Measurements from ENCODE around the gene FAM170B.

The FAM170B gene

GRCh38 chr10:49166484-49167400 lies 32.9 kb upstream of the FAM170B start:
- TF ChIP-seq JUND (IDR thresholded peaks at IDR 0.05; ENCODE audit: low read depth): no peak
- in situ Hi-C loops (cut with HindIII; ENCODE audit: low pct_unique_long_range_greater_than_20kb, low sequenced_read_pairs): no loop called here
- no peak for DNase-seq (ENCODE audit: low read depth in 1 of 2, low spot score in 1 of 2)

GRCh38 chr10:49165821-49166483 lies 32.1 kb upstream of the FAM170B start:
- no peak for TF ChIP-seq JUND (IDR thresholded peaks at IDR 0.05; ENCODE audit: low read depth)
- in situ Hi-C loops (cut with HindIII; ENCODE audit: low pct_unique_long_range_greater_than_20kb, low sequenced_read_pairs): no loop called here
- DNase-seq (ENCODE audit: low read depth in 1 of 2, low spot score in 1 of 2): no peak

GRCh38 chr10:49165259-49165658 lies 31.4 kb upstream of the FAM170B start:
- no peak for DNase-seq (ENCODE audit: low read depth in 1 of 2, low spot score in 1 of 2)
- no peak for TF ChIP-seq JUND (IDR thresholded peaks at IDR 0.05; ENCODE audit: low read depth)
- in situ Hi-C loops (cut with HindIII; ENCODE audit: low pct_unique_long_range_greater_than_20kb, low sequenced_read_pairs): no loop called here

- TF ChIP-seq JUND (IDR thresholded peaks at IDR 0.05; ENCODE audit: low read depth): no peak
- in situ Hi-C loops (cut with HindIII; ENCODE audit: low pct_unique_long_range_greater_than_20kb, low sequenced_read_pairs): no loop called here
- peak in 1 of 2 experiments; percentile 43 for DNase-seq (ENCODE audit: low read depth in 1 of 2, low spot score in 1 of 2)
Observed at GRCh38 chr10:49164559-49165188, 30.9 kb upstream of the FAM170B start.

GRCh38 chr10:49163741-49164140 lies 29.9 kb upstream of the FAM170B start:
- in situ Hi-C loops (cut with HindIII; ENCODE audit: low pct_unique_long_range_greater_than_20kb, low sequenced_read_pairs): no loop called here
- DNase-seq (ENCODE audit: low read depth in 1 of 2, low spot score in 1 of 2): no peak
- TF ChIP-seq JUND (IDR thresholded peaks at IDR 0.05; ENCODE audit: low read depth): no peak

- in situ Hi-C loops (cut with HindIII; ENCODE audit: low pct_unique_long_range_greater_than_20kb, low sequenced_read_pairs): no loop called here
- TF ChIP-seq JUND (IDR thresholded peaks at IDR 0.05; ENCODE audit: low read depth): no peak
- no peak for DNase-seq (ENCODE audit: low read depth in 1 of 2, low spot score in 1 of 2)
Observed at GRCh38 chr10:49162761-49163310, 29.0 kb upstream of the FAM170B start.

GRCh38 chr10:49162063-49162462 lies 28.2 kb upstream of the FAM170B start:
- no peak for TF ChIP-seq JUND (IDR thresholded peaks at IDR 0.05; ENCODE audit: low read depth)
- in situ Hi-C loops (cut with HindIII; ENCODE audit: low pct_unique_long_range_greater_than_20kb, low sequenced_read_pairs): no loop called here
- no peak for DNase-seq (ENCODE audit: low read depth in 1 of 2, low spot score in 1 of 2)

- in situ Hi-C loops (cut with HindIII; ENCODE audit: low pct_unique_long_range_greater_than_20kb, low sequenced_read_pairs): no loop called here
- no peak for TF ChIP-seq JUND (IDR thresholded peaks at IDR 0.05; ENCODE audit: low read depth)
- DNase-seq (ENCODE audit: low read depth in 1 of 2, low spot score in 1 of 2): peak; percentile 39 to 71
Observed at GRCh38 chr10:49161411-49161997, 27.7 kb upstream of the FAM170B start.

- DNase-seq (ENCODE audit: low read depth in 1 of 2, low spot score in 1 of 2): no peak
- no peak for TF ChIP-seq JUND (IDR thresholded peaks at IDR 0.05; ENCODE audit: low read depth)
- in situ Hi-C loops (cut with HindIII; ENCODE audit: low pct_unique_long_range_greater_than_20kb, low sequenced_read_pairs): no loop called here
Observed at GRCh38 chr10:49160814-49161213, 27.0 kb upstream of the FAM170B start.

GRCh38 chr10:49160110-49160509 lies 26.3 kb upstream of the FAM170B start:
- no peak for TF ChIP-seq JUND (IDR thresholded peaks at IDR 0.05; ENCODE audit: low read depth)
- DNase-seq (ENCODE audit: low read depth in 1 of 2, low spot score in 1 of 2): no peak
- in situ Hi-C loops (cut with HindIII; ENCODE audit: low pct_unique_long_range_greater_than_20kb, low sequenced_read_pairs): no loop called here

- no peak for DNase-seq (ENCODE audit: low read depth in 1 of 2, low spot score in 1 of 2)
- in situ Hi-C loops (cut with HindIII; ENCODE audit: low pct_unique_long_range_greater_than_20kb, low sequenced_read_pairs): no loop called here
- TF ChIP-seq JUND (IDR thresholded peaks at IDR 0.05; ENCODE audit: low read depth): no peak
Observed at GRCh38 chr10:49158915-49159314, 25.1 kb upstream of the FAM170B start.

GRCh38 chr10:49158404-49158803 lies 24.6 kb upstream of the FAM170B start:
- no peak for TF ChIP-seq JUND (IDR thresholded peaks at IDR 0.05; ENCODE audit: low read depth)
- no peak for DNase-seq (ENCODE audit: low read depth in 1 of 2, low spot score in 1 of 2)
- in situ Hi-C loops (cut with HindIII; ENCODE audit: low pct_unique_long_range_greater_than_20kb, low sequenced_read_pairs): no loop called here
